Measurements from ENCODE around the gene HMGCR.
"Not testable (repeated sequence)": the region's sequence is repeated elsewhere in the genome, so short reads cannot be mapped to it uniquely, and the experiment has no call there.

DNA sequence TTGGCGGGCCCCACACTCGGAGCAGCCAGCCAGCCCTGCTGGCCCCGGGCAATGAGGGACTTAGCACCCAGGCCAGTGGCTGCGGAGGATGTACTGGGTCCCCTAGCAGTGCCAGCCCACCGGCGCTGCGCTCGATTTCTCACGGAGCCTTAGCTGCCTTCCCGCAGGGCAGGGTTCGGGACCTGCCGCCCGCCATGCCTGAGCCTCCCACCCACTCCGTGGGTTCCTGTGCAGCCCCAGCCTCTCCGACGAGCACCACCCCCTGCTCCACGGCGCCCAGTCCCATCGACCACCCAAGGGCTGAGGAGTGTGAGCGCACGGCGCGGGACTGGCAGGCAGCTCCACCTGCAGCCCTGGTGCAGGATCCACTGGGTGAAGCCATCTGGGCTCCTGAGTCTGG, 3.3 kb upstream of the HMGCR start:
- TF ChIP-seq, protein P1, sequence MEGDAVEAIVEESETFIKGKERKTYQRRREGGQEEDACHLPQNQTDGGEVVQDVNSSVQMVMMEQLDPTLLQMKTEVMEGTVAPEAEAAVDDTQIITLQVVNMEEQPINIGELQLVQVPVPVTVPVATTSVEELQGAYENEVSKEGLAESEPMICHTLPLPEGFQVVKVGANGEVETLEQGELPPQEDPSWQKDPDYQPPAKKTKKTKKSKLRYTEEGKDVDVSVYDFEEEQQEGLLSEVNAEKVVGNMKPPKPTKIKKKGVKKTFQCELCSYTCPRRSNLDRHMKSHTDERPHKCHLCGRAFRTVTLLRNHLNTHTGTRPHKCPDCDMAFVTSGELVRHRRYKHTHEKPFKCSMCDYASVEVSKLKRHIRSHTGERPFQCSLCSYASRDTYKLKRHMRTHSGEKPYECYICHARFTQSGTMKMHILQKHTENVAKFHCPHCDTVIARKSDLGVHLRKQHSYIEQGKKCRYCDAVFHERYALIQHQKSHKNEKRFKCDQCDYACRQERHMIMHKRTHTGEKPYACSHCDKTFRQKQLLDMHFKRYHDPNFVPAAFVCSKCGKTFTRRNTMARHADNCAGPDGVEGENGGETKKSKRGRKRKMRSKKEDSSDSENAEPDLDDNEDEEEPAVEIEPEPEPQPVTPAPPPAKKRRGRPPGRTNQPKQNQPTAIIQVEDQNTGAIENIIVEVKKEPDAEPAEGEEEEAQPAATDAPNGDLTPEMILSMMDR (IDR thresholded peaks at IDR 0.05; ENCODE audit: low read length): not testable (repeated sequence)
- not testable (repeated sequence) for TF ChIP-seq EZH2 (optimal IDR thresholded peaks at IDR 0.05; ENCODE audit: low read depth, low read length)
